T-helper 1 cell treated with Interleukin-12 subunit alpha and Interleukin-12 subunit beta and Interleukin-4 antibody, amounts not matched to agents 30 ng/mL and 1 ng/mL, for 36 hours (primary cell): ENCODE data around the gene CCNJ. TPM values are rescaled to one million over a fixed set of nuclear protein-coding genes. Genes with fewer than 3 reads are reported as not detected.
"Not testable (repeated sequence)": the region's sequence is repeated elsewhere in the genome, so short reads cannot be mapped to it uniquely, and the experiment has no call there.

ENCODE experiments used
- intact Hi-C: fragments of 100-400 bp; cut with micrococcal nuclease; formaldehyde crosslinking; loops from one replicate; pipeline ENCODE4 v1.15.1; 2024
- total RNA-seq: library from RNA; stranded (reverse); gene quantifications from 2 replicates; pipeline ENCODE4 v1.2.3, GENCODE V29; 2022

CCNJ gene
- total RNA-seq: 7.8 and 7.9 TPM in 2 replicates

- intact Hi-C loops: loop anchor here (1.0 to 10.0 kb wide), 7 partner anchors 26 to 789 kb away; partner anchors contain the start of genes ALDH18A1, CC2D2B, LCOR and ZNF518A
These were observed at the start of gene CCNJ for GRCh38 chr10:96043033-96043892. Gene CCNJ (plus strand): TSS chr10:96043583. CDS start chr10:96044394, 811 bp downstream.

GRCh38 chr10:95994376-95994775, 49.0 kb upstream of the CCNJ start:
- intact Hi-C loops: not testable (repeated sequence)

GRCh38 chr10:95998255-95998784, 45.1 kb upstream of the CCNJ start:
- intact Hi-C loops: no loop called here

- intact Hi-C loops: no loop called here
These were observed 29.4 kb upstream of the CCNJ start for GRCh38 chr10:96013956-96014355.

- intact Hi-C loops: loop anchor here (5.0 kb wide), 1 partner anchor 133 kb away; no protein-coding TSS in a partner anchor
These were observed 28.8 kb upstream of the CCNJ start for GRCh38 chr10:96014473-96015102.

- intact Hi-C loops: loop anchor here (1.0 to 5.0 kb wide), 6 partner anchors 26 to 358 kb away; partner anchors contain the start of gene CCNJ
These were observed 26.1 kb upstream of the CCNJ start for GRCh38 chr10:96017191-96017687.

- intact Hi-C loops: no loop called here
These were observed 22.1 kb upstream of the CCNJ start for GRCh38 chr10:96021332-96021731.

- intact Hi-C loops: no loop called here
These were observed 20.6 kb upstream of the CCNJ start for GRCh38 chr10:96022739-96023138.

- intact Hi-C loops: no loop called here
These were observed 20.2 kb upstream of the CCNJ start for GRCh38 chr10:96023168-96023567.

GRCh38 chr10:96025566-96025965, 17.8 kb upstream of the CCNJ start:
- intact Hi-C loops: no loop called here

- intact Hi-C loops: no loop called here
These were observed 8.8 kb upstream of the CCNJ start for GRCh38 chr10:96034625-96035024.

- intact Hi-C loops: no loop called here
These were observed 4.7 kb upstream of the CCNJ start for GRCh38 chr10:96038476-96039387.

- intact Hi-C loops: loop anchor here (5.0 to 10.0 kb wide), 3 partner anchors 254 to 791 kb away; partner anchors contain the start of genes ALDH18A1 and LCOR
These were observed 2.2 kb upstream of the CCNJ start for GRCh38 chr10:96041146-96041545.

- intact Hi-C loops: loop anchor here (1.0 to 10.0 kb wide), 11 partner anchors 19 to 788 kb away; partner anchors contain the start of genes ALDH18A1, CC2D2B, LCOR and TM9SF3
These were observed 721 bp downstream of the CCNJ start for GRCh38 chr10:96043893-96044715.

- intact Hi-C loops: loop anchor here (1.0 to 10.0 kb wide), 7 partner anchors 19 to 788 kb away; partner anchors contain the start of genes ALDH18A1, LCOR and TM9SF3
These were observed 1.4 kb downstream of the CCNJ start for GRCh38 chr10:96044736-96045135.

- intact Hi-C loops: loop anchor here (10.0 kb wide), 2 partner anchors 248 to 392 kb away; partner anchors contain the start of gene ALDH18A1
These were observed 3.2 kb downstream of the CCNJ start for GRCh38 chr10:96046546-96046945.

GRCh38 chr10:96047004-96047649, 3.7 kb downstream of the CCNJ start:
- intact Hi-C loops: loop anchor here (10.0 kb wide), 2 partner anchors 248 to 392 kb away; partner anchors contain the start of gene ALDH18A1

GRCh38 chr10:96047925-96048324, 4.5 kb downstream of the CCNJ start:
- intact Hi-C loops: loop anchor here (10.0 kb wide), 2 partner anchors 247 to 393 kb away; partner anchors contain the start of gene ALDH18A1

- intact Hi-C loops: loop anchor here (10.0 kb wide), 2 partner anchors 245 to 395 kb away; partner anchors contain the start of gene ALDH18A1
These were observed 6.0 kb downstream of the CCNJ start for GRCh38 chr10:96049340-96049739.
